Sigmoid colon (tissue), 7 donors: ENCODE results near the gene CNN3. TPM values are rescaled to one million over a fixed set of nuclear protein-coding genes. Genes with fewer than 3 reads are reported as not detected.

Experiments
- DNase-seq: peaks from one replicate; pipeline ENCODE4 v3.0.0-alpha.2; 2019
- H3K27ac ChIP-seq, 4 donors: fragments of 200-600 bp; sonication (generic); one replicate each; pipeline ENCODE4 v1.5.1; 2016 to 2019; ENCODE audit warnings: mild to moderate bottlenecking in 1 of 4
- H3K27me3 ChIP-seq, 3 donors: fragments of 200-600 bp; sonication (generic); one replicate each; pipeline ENCODE4 v1.5.1; 2019; ENCODE audit warnings: mild to moderate bottlenecking in 1 of 3
- H3K36me3 ChIP-seq, 4 donors: fragments of 200-600 bp; sonication (generic); one replicate each; pipeline ENCODE4 v1.5.1; 2016 to 2019
- H3K4me1 ChIP-seq, 4 donors: fragments of 200-600 bp; sonication (generic); one replicate each; pipeline ENCODE4 v1.5.1; 2017 to 2019
- H3K4me3 ChIP-seq, 4 donors: fragments of 200-600 bp; sonication (generic); one replicate each; pipeline ENCODE4 v1.5.1; 2017 to 2019; ENCODE audit warnings: mild to moderate bottlenecking in 2 of 4, moderate library complexity in 1 of 4
- H3K9me3 ChIP-seq, 4 donors: fragments of 200-600 bp in 3 of 4; sonication (generic) in 3 of 4; one replicate each; pipeline versions ENCODE4 v1.5.1 to v1.6.1; 2013 to 2019
- EP300 ChIP-seq, 4 donors: sonication (generic); formaldehyde crosslinking; IDR thresholded peaks; one replicate each; pipeline ENCODE4 v1.6.1; 2017; ENCODE audit warnings: antibody characterized with exemption in 4 of 4
- POLR2A ChIP-seq, 2 donors: fragments of 450-650 bp; IDR thresholded peaks; one replicate each; pipeline ENCODE4 v1.6.1; 2016; ENCODE audit warnings: antibody characterized with exemption in 2 of 2, mild to moderate bottlenecking in 2 of 2, moderate library complexity in 2 of 2
- POLR2AphosphoS5 ChIP-seq, 4 donors: sonication (generic); formaldehyde crosslinking; IDR thresholded peaks; one replicate each; pipeline ENCODE4 v1.6.1; 2017; ENCODE audit warnings: antibody characterized with exemption in 4 of 4
- WGBS, 2 donors: extraction: QIAGEN DNeasy Blood & Tissue Kit; methylation state at CpG; one replicate each; pipeline ENCODE4 v1.1.7; 2013; 5-methylcytosine and 5-hydroxymethylcytosine counted together
- intact Hi-C: fragments of 100-400 bp; cut with DNase I; formaldehyde crosslinking; loops from one replicate; pipeline ENCODE4 v1.15.1; 2023
- polyA plus RNA-seq, 3 donors: library from polyadenylated mRNA; stranded (reverse); fragments of 200-250 nt; gene quantifications; one replicate each; pipeline ENCODE4 v1.2.3, GENCODE V29; 2013
- total RNA-seq, 4 donors: library from RNA; depleted of rRNA; stranded (reverse); fragments of >200 nt; gene quantifications; one replicate each; pipeline ENCODE4 v1.1.0, GENCODE V29; 2016
- TF ChIP-seq, protein P1 (sequence below), 4 experiments: fragments of 450-650 bp in 3 of 4; fragments of 200-600 bp in 1 of 4; IDR thresholded peaks; one replicate each; pipeline ENCODE4 v1.5.1; 2016 to 2019; ENCODE audit warnings: antibody characterized with exemption in 4 of 4, mild to moderate bottlenecking in 3 of 4, moderate library complexity in 2 of 4
- donor health status: healthy with polysubstance abuse.
- donor health status: Bipolar disorder and iron deficiency.
- donor health status: healthy.

Gene CNN3
- total and polyA plus RNA-seq, 7 donors: 58.3 to 247 (median 157) TPM

DNA sequence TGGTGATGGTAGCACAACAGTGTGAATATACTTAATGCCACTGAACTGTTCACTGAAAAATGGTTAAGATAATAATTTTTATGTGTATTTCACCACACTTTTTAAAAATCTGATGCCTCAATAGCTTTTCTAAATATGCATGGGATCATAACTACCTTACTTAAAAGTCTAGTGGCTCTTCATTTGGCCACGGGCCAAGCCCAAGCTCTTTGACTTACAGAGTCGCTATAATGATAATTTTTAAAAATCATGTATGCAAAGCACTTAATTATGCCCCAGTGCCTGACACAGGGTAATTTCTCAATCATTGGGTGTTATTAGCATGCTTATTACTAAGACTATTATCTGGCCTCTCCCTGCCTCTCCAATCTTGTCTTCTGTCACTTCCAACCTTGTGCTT lies 7.6 kb upstream of the CNN3 start:
- no peak for DNase-seq
- Histone ChIP-seq H3K27me3 (no peaks in the 10 kb centered on the region), H3K36me3 (peaks cover 0 to 9% (median 0%) of the 10 kb centered on the region in 4 donors), H3K9me3 (no peaks in the 10 kb centered on the region), H3K4me3 (no peak overlapping the region), H3K27ac (no peak overlapping the region), H3K4me1 (peaks cover 0 to 40% (median 33%) of the 10 kb centered on the region in 4 donors)
- intact Hi-C loops: loop anchor here (5.0 kb wide), 1 partner anchor 48 kb away; no protein-coding TSS in a partner anchor
- TF ChIP-seq POLR2AphosphoS5 (IDR thresholded peaks at IDR 0.05) (no peak), EP300 (IDR thresholded peaks at IDR 0.05) (no peak), POLR2A (IDR thresholded peaks at IDR 0.05) (no peak)
- TF ChIP-seq, protein P1, sequence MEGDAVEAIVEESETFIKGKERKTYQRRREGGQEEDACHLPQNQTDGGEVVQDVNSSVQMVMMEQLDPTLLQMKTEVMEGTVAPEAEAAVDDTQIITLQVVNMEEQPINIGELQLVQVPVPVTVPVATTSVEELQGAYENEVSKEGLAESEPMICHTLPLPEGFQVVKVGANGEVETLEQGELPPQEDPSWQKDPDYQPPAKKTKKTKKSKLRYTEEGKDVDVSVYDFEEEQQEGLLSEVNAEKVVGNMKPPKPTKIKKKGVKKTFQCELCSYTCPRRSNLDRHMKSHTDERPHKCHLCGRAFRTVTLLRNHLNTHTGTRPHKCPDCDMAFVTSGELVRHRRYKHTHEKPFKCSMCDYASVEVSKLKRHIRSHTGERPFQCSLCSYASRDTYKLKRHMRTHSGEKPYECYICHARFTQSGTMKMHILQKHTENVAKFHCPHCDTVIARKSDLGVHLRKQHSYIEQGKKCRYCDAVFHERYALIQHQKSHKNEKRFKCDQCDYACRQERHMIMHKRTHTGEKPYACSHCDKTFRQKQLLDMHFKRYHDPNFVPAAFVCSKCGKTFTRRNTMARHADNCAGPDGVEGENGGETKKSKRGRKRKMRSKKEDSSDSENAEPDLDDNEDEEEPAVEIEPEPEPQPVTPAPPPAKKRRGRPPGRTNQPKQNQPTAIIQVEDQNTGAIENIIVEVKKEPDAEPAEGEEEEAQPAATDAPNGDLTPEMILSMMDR (IDR thresholded peaks at IDR 0.05): no peak
- 88 to 91% methylated on average over 2 of the region's 2 CpGs for WGBS, 2 donors

GRCh38 chr1:94931254-94931841 lies 4.4 kb upstream of the CNN3 start:
- TF ChIP-seq POLR2A (IDR thresholded peaks at IDR 0.05) (no peak), POLR2AphosphoS5 (IDR thresholded peaks at IDR 0.05) (no peak), EP300 (IDR thresholded peaks at IDR 0.05) (no peak)
- TF ChIP-seq, protein P1 (IDR thresholded peaks at IDR 0.05): no peak
- Histone ChIP-seq H3K9me3 (no peaks in the 10 kb centered on the region), H3K27ac (no peak overlapping the region), H3K27me3 (no peaks in the 10 kb centered on the region), H3K36me3 (peaks cover 0 to 9% (median 0%) of the 10 kb centered on the region in 4 donors), H3K4me1 (peaks cover 0 to 38% (median 34%) of the 10 kb centered on the region in 4 donors), H3K4me3 (no peak overlapping the region)
- no peak for DNase-seq
- intact Hi-C loops: loop anchor here (5.0 kb wide), 1 partner anchor 51 kb away; no protein-coding TSS in a partner anchor
- 82 to 93% methylated on average over 7 of the region's 7 CpGs for WGBS, 2 donors

DNA sequence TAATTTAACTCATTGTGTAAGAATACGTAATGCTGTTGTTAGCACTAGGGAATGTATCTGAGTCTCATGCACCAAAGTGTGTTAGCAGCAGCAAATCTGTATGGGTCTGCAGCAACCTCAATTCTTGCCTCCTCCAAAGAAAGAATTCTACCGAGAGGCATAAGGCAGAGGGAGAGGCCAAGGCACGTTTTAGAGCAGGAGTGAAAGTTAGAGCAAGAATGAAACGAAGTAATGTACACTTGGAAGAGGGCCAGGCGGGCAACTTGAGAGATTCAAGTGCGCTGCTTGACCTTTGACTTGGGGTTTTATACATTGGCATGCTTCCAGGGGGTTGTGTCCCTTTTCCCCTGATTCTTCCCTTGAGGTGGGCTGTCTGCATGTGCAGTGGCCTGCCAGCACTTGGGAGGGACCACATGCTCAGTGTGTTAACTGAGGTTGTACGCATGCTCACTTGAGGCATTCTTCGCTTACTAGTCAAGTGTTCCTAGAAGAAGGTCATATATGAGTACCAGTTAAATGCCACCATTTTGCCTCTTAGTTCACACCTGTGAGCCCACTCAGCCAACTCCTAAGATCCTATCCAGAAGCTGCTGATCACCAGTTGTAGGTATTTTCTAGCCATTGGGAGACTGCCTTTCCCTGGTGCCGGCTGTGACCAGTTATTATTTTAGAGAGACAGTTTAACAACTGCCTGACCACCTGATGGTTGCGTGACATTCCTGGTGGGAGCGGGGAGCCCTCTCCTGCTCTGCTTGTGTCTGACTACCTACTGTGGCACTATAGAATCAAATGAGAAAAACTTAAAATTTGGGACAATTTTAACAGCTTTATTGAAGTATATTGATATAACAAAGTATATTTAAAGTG lies 2.7 kb upstream of the CNN3 start:
- peak overlapping the region; percentile 10 to 92 (median 87) for H3K4me3 ChIP-seq
- DNase-seq: no peak
- peaks cover 0 to 37% (median 33%) of the 10 kb centered on the region in 4 donors for H3K4me1 ChIP-seq
- no peaks in the 10 kb centered on the region for H3K27me3 ChIP-seq
- TF ChIP-seq POLR2AphosphoS5 (IDR thresholded peaks at IDR 0.05) (no peak), POLR2A (IDR thresholded peaks at IDR 0.05) (no peak), EP300 (IDR thresholded peaks at IDR 0.05) (no peak)
- intact Hi-C loops: loop anchor here (5.0 to 10.0 kb wide), 2 partner anchors 53 to 515 kb away; partner anchors contain the start of gene ABCD3
- WGBS, 2 donors: 18 to 67% methylated on average over 11 of the region's 11 CpGs
- peaks cover 0 to 9% (median 0%) of the 10 kb centered on the region in 4 donors for H3K36me3 ChIP-seq
- H3K27ac ChIP-seq: peak overlapping the region; percentile 98 to 100 (median 98)
- no peaks in the 10 kb centered on the region for H3K9me3 ChIP-seq

DNA sequence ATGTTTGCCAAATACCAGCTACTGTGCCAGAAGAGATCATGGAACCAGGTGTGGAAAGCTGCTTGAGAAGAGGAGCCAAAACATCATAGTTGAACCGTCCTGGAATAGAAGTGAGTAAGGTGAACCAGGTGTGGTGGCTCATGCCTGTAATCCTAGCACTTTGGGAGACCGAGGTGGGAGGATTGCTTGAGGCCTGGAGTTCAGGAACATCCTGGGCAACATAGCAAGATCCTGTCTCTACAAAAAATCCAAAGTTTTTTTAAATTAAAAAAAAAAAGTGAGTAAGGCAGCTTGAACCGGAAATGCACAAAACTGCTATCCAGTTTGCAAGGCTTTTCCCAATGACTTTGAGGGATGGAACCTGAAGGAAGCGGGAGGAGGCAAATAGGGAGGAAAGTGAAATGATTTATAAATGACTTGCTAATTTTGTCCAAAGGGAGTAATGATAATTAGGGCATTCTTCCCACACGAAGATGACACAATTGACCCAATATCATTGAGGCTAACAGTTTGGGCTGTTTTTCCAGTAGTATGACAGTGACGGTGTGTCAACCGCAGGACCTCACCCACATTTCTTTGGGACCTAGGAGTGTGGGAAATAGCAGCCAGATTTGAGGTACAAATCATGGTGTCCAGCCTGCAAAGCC lies 1.5 kb upstream of the CNN3 start:
- intact Hi-C loops: loop anchor here (10.0 kb wide), 1 partner anchor 514 kb away; the partner anchor contains the start of gene ABCD3

DNA sequence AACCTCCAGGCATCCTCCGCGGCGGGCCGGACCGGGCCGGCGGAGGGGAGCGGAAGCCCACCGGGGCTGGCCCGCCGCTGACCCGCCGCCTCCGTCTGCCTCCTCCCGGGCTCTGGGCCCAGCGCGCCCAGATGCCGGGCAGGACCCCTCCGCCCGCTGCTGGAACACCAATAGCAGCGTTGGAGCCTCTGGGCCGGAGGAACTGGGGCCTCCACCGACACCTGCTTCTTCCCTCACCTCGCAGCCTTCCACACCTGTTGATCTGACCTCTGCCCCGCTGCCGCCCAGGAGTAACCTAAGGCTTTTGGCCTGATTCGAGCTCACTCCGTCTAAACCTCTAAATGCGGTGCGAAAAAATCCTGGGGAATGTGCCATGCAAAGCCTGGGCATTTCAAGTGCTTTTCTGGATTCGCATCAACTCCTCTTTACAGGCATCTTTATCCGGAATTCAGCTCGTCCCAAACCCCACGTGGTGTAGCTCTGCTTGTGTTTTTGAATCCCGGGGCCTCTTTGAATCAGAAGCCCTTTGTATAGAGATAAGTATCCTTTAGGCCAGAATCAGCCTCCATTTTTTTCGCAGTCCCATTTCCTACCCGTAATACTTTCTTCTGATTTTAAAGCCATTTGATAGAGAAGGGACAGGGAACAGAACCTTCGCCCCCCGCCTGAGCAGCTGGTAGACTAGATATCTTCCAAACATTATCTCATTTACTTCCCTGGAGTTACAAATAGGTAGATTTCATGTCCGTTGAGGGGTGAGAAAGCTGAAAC lies 680 bp upstream of the CNN3 start:
- Histone ChIP-seq H3K9me3 (no peaks in the 10 kb centered on the region), H3K36me3 (peaks cover 0 to 3% (median 0%) of the 10 kb centered on the region in 4 donors), H3K27ac (peak overlapping the region; percentile 98 to 100 (median 98)), H3K4me3 (peak overlapping the region; percentile 72 to 92 (median 87)), H3K4me1 (peaks cover 0 to 57% (median 52%) of the 10 kb centered on the region in 4 donors), H3K27me3 (no peaks in the 10 kb centered on the region)
- 4 to 16% methylated on average over 40 of the region's 40 CpGs for WGBS, 2 donors
- TF ChIP-seq POLR2AphosphoS5 (IDR thresholded peaks at IDR 0.05): no peak
- TF ChIP-seq, protein P1 (IDR thresholded peaks at IDR 0.05): no peak
- DNase-seq: no peak
- intact Hi-C loops: loop anchor here (1.0 to 10.0 kb wide), 3 partner anchors 73 to 513 kb away; partner anchors contain the start of gene ABCD3

More for the DNA sequence above, 1.5 kb upstream of the CNN3 start:
- H3K4me1 ChIP-seq: peaks cover 0 to 49% (median 44%) of the 10 kb centered on the region in 4 donors
- TF ChIP-seq POLR2AphosphoS5 (IDR thresholded peaks at IDR 0.05) (no peak), POLR2A (IDR thresholded peaks at IDR 0.05) (no peak)
- no peaks in the 10 kb centered on the region for H3K9me3 ChIP-seq
- H3K4me3 ChIP-seq: peak overlapping the region; percentile 72 to 92 (median 87)
- H3K27ac ChIP-seq: peak overlapping the region; percentile 98 to 100 (median 98)
- DNase-seq: no peak
- WGBS, 2 donors: 16 to 65% methylated on average over 7 of the region's 7 CpGs
- H3K27me3 ChIP-seq: no peaks in the 10 kb centered on the region
- H3K36me3 ChIP-seq: peaks cover 0 to 9% (median 0%) of the 10 kb centered on the region in 4 donors
